ENCODE data around the gene FOXC2. TPM values are rescaled to one million over a fixed set of nuclear protein-coding genes. Genes with fewer than 3 reads are reported as not detected.
A peak's percentile ranks its signal among the peaks of the same experiment; 100 is the strongest.

The FOXC2 gene
- polyA plus RNA-seq, 1 donor, result 0.96 TPM

- WGBS (ENCODE audit: insufficient coverage, low lambda C conversion rate), result no CpG with 5 or more reads among the region's 12 CpGs
- H3K36me3 ChIP-seq (ENCODE audit: control insufficient read depth, insufficient read depth, low read length), result peaks cover 76% of the 10 kb centered on the region
- H3K27ac ChIP-seq (ENCODE audit: low read length), result no peak overlapping the region
- no peak for DNase-seq
- no peaks in the 10 kb centered on the region for H3K4me1 ChIP-seq (ENCODE audit: control insufficient read depth, insufficient read depth, low read length)
- no peaks in the 10 kb centered on the region for H3K27me3 ChIP-seq (ENCODE audit: control insufficient read depth, insufficient read depth, low read length)
- H3K9me3 ChIP-seq (ENCODE audit: control insufficient read depth, low read depth, low read length), result no peaks in the 10 kb centered on the region
- H3K4me3 ChIP-seq (ENCODE audit: low read length), result no peak overlapping the region
These were observed 21.1 kb upstream of the FOXC2 start for GRCh38 chr16:86545481-86545880.

- no peak for DNase-seq
- Histone ChIP-seq H3K36me3 (ENCODE audit: control insufficient read depth, insufficient read depth, low read length) (peaks cover 73% of the 10 kb centered on the region), H3K4me3 (ENCODE audit: low read length) (no peak overlapping the region), H3K4me1 (ENCODE audit: control insufficient read depth, insufficient read depth, low read length) (no peaks in the 10 kb centered on the region), H3K27me3 (ENCODE audit: control insufficient read depth, insufficient read depth, low read length) (no peaks in the 10 kb centered on the region), H3K9me3 (ENCODE audit: control insufficient read depth, low read depth, low read length) (no peaks in the 10 kb centered on the region), H3K27ac (ENCODE audit: low read length) (no peak overlapping the region)
- no CpG with 5 or more reads among the region's 19 CpGs for WGBS (ENCODE audit: insufficient coverage, low lambda C conversion rate)
These were observed 20.5 kb upstream of the FOXC2 start for GRCh38 chr16:86545954-86546637.

GRCh38 chr16:86546638-86547013 lies 20.0 kb upstream of the FOXC2 start:
- Histone ChIP-seq H3K9me3 (ENCODE audit: control insufficient read depth, low read depth, low read length) (no peaks in the 10 kb centered on the region), H3K36me3 (ENCODE audit: control insufficient read depth, insufficient read depth, low read length) (peaks cover 69% of the 10 kb centered on the region)

GRCh38 chr16:86547286-86547685 lies 19.3 kb upstream of the FOXC2 start:
- H3K27me3 ChIP-seq (ENCODE audit: control insufficient read depth, insufficient read depth, low read length), result no peaks in the 10 kb centered on the region
- peaks cover 67% of the 10 kb centered on the region for H3K36me3 ChIP-seq (ENCODE audit: control insufficient read depth, insufficient read depth, low read length)
- no peak overlapping the region for H3K27ac ChIP-seq (ENCODE audit: low read length)
- H3K4me3 ChIP-seq (ENCODE audit: low read length), result no peak overlapping the region
- DNase-seq, result no peak
- no peaks in the 10 kb centered on the region for H3K4me1 ChIP-seq (ENCODE audit: control insufficient read depth, insufficient read depth, low read length)
- H3K9me3 ChIP-seq (ENCODE audit: control insufficient read depth, low read depth, low read length), result no peaks in the 10 kb centered on the region
- 100% methylated on average over 2 of the region's 11 CpGs for WGBS (ENCODE audit: insufficient coverage, low lambda C conversion rate)

More at GRCh38 chr16:86546638-86547013, 20.0 kb upstream of the FOXC2 start:
- WGBS (ENCODE audit: insufficient coverage, low lambda C conversion rate), result no CpG with 5 or more reads among the region's 8 CpGs
- Histone ChIP-seq H3K27ac (ENCODE audit: low read length) (no peak overlapping the region), H3K4me1 (ENCODE audit: control insufficient read depth, insufficient read depth, low read length) (no peaks in the 10 kb centered on the region), H3K27me3 (ENCODE audit: control insufficient read depth, insufficient read depth, low read length) (no peaks in the 10 kb centered on the region), H3K4me3 (ENCODE audit: low read length) (no peak overlapping the region)
- no peak for DNase-seq

- Histone ChIP-seq H3K27me3 (ENCODE audit: control insufficient read depth, insufficient read depth, low read length) (no peaks in the 10 kb centered on the region), H3K4me3 (ENCODE audit: low read length) (no peak overlapping the region), H3K9me3 (ENCODE audit: control insufficient read depth, low read depth, low read length) (peaks cover 5% of the 10 kb centered on the region), H3K4me1 (ENCODE audit: control insufficient read depth, insufficient read depth, low read length) (no peaks in the 10 kb centered on the region), H3K27ac (ENCODE audit: low read length) (no peak overlapping the region), H3K36me3 (ENCODE audit: control insufficient read depth, insufficient read depth, low read length) (peaks cover 53% of the 10 kb centered on the region)
- no CpG with 5 or more reads among the region's 8 CpGs for WGBS (ENCODE audit: insufficient coverage, low lambda C conversion rate)
- DNase-seq, result no peak
These were observed 17.3 kb upstream of the FOXC2 start for GRCh38 chr16:86549076-86549892.

GRCh38 chr16:86549893-86550190 lies 16.8 kb upstream of the FOXC2 start:
- WGBS (ENCODE audit: insufficient coverage, low lambda C conversion rate), result no CpG with 5 or more reads among the region's 7 CpGs
- H3K4me1 ChIP-seq (ENCODE audit: control insufficient read depth, insufficient read depth, low read length), result no peaks in the 10 kb centered on the region
- peaks cover 53% of the 10 kb centered on the region for H3K36me3 ChIP-seq (ENCODE audit: control insufficient read depth, insufficient read depth, low read length)
- peaks cover 5% of the 10 kb centered on the region for H3K9me3 ChIP-seq (ENCODE audit: control insufficient read depth, low read depth, low read length)
- H3K4me3 ChIP-seq (ENCODE audit: low read length), result no peak overlapping the region
- no peak overlapping the region for H3K27ac ChIP-seq (ENCODE audit: low read length)
- H3K27me3 ChIP-seq (ENCODE audit: control insufficient read depth, insufficient read depth, low read length), result no peaks in the 10 kb centered on the region
- DNase-seq, result no peak

- no peak for DNase-seq
- no CpG with 5 or more reads among the region's 5 CpGs for whole genome bisulfite sequencing (ENCODE audit: insufficient coverage, low lambda C conversion rate)
- Histone ChIP-seq H3K27me3 (ENCODE audit: control insufficient read depth, insufficient read depth, low read length) (no peaks in the 10 kb centered on the region), H3K27ac (ENCODE audit: low read length) (no peak overlapping the region), H3K9me3 (ENCODE audit: control insufficient read depth, low read depth, low read length) (peaks cover 5% of the 10 kb centered on the region), H3K4me1 (ENCODE audit: control insufficient read depth, insufficient read depth, low read length) (peaks cover 1% of the 10 kb centered on the region), H3K4me3 (ENCODE audit: low read length) (no peak overlapping the region), H3K36me3 (ENCODE audit: control insufficient read depth, insufficient read depth, low read length) (peaks cover 49% of the 10 kb centered on the region)
These were observed 16.3 kb upstream of the FOXC2 start for GRCh38 chr16:86550281-86550680.

- no peak overlapping the region for H3K27ac ChIP-seq (ENCODE audit: low read length)
- H3K27me3 ChIP-seq (ENCODE audit: control insufficient read depth, insufficient read depth, low read length), result peaks cover 7% of the 10 kb centered on the region
- peaks cover 5% of the 10 kb centered on the region for H3K9me3 ChIP-seq (ENCODE audit: control insufficient read depth, low read depth, low read length)
- DNase-seq, result no peak
- WGBS (ENCODE audit: insufficient coverage, low lambda C conversion rate), result no CpG with 5 or more reads among the region's 22 CpGs
- no peak overlapping the region for H3K4me3 ChIP-seq (ENCODE audit: low read length)
- peaks cover 6% of the 10 kb centered on the region for H3K4me1 ChIP-seq (ENCODE audit: control insufficient read depth, insufficient read depth, low read length)
- H3K36me3 ChIP-seq (ENCODE audit: control insufficient read depth, insufficient read depth, low read length), result peaks cover 24% of the 10 kb centered on the region
These were observed 13.3 kb upstream of the FOXC2 start for GRCh38 chr16:86553356-86553755.

GRCh38 chr16:86554599-86554916 lies 12.1 kb upstream of the FOXC2 start:
- peaks cover 17% of the 10 kb centered on the region for H3K36me3 ChIP-seq (ENCODE audit: control insufficient read depth, insufficient read depth, low read length)
- DNase-seq, result no peak
- H3K4me3 ChIP-seq (ENCODE audit: low read length), result peak overlapping the region; percentile 97
- H3K27ac ChIP-seq (ENCODE audit: low read length), result peak overlapping the region; percentile 52
- WGBS (ENCODE audit: insufficient coverage, low lambda C conversion rate), result no CpG with 5 or more reads among the region's 10 CpGs
- peaks cover 7% of the 10 kb centered on the region for H3K27me3 ChIP-seq (ENCODE audit: control insufficient read depth, insufficient read depth, low read length)
- peaks cover 6% of the 10 kb centered on the region for H3K4me1 ChIP-seq (ENCODE audit: control insufficient read depth, insufficient read depth, low read length)
- H3K9me3 ChIP-seq (ENCODE audit: control insufficient read depth, low read depth, low read length), result peaks cover 5% of the 10 kb centered on the region

GRCh38 chr16:86554917-86555703 lies 11.5 kb upstream of the FOXC2 start, which contains the start of gene MTHFSD:
Gene MTHFSD (minus strand): TSS chr16:86555235. CDS start chr16:86555184, 51 bp downstream.
- peak; percentile 91 to 94 for DNase-seq
- Histone ChIP-seq H3K27ac (ENCODE audit: low read length) (peak within 1 kb of the TSS; percentile 52), H3K9me3 (ENCODE audit: control insufficient read depth, low read depth, low read length) (peaks cover 5% of the 10 kb centered on the region), H3K27me3 (ENCODE audit: control insufficient read depth, insufficient read depth, low read length) (peaks cover 7% of the 10 kb centered on the region), H3K36me3 (ENCODE audit: control insufficient read depth, insufficient read depth, low read length) (peaks cover 11% of the 10 kb centered on the region), H3K4me1 (ENCODE audit: control insufficient read depth, insufficient read depth, low read length) (peaks cover 6% of the 10 kb centered on the region), H3K4me3 (ENCODE audit: low read length) (peak within 1 kb of the TSS; percentile 97)
- 0% methylated on average over 5 of the region's 70 CpGs for WGBS (ENCODE audit: insufficient coverage, low lambda C conversion rate)
